ENCODE data around the gene ZYG11B.
"Not testable (repeated sequence)": the region's sequence is repeated elsewhere in the genome, so short reads cannot be mapped to it uniquely, and the experiment has no call there.

ZYG11B gene

GRCh38 chr1:52707927-52708655, 18.2 kb upstream of the ZYG11B start:
- DNase-seq, result no peak

GRCh38 chr1:52709016-52709415, 17.2 kb upstream of the ZYG11B start:
- DNase-seq, result no peak

GRCh38 chr1:52713590-52713989, 12.7 kb upstream of the ZYG11B start:
- no peak for DNase-seq

- DNase-seq, result not testable (repeated sequence)
Measured at GRCh38 chr1:52715296-52715695, 11.0 kb upstream of the ZYG11B start.

GRCh38 chr1:52723260-52723659, 3.0 kb upstream of the ZYG11B start:
- DNase-seq, result no peak

GRCh38 chr1:52725903-52726264, 369 bp upstream of the ZYG11B start:
- no peak for DNase-seq

GRCh38 chr1:52727114-52727586, 897 bp downstream of the ZYG11B start:
- peak; percentile 52 for DNase-seq

- DNase-seq, result no peak
Measured at GRCh38 chr1:52727956-52728656, 1.9 kb downstream of the ZYG11B start.

- no peak for DNase-seq
Measured at GRCh38 chr1:52733368-52733767, 7.1 kb downstream of the ZYG11B start.

GRCh38 chr1:52735371-52735770, 9.1 kb downstream of the ZYG11B start:
- DNase-seq, result not testable (repeated sequence)

GRCh38 chr1:52738148-52738547, 11.9 kb downstream of the ZYG11B start:
- DNase-seq, result no peak

GRCh38 chr1:52738893-52739292, 12.6 kb downstream of the ZYG11B start:
- no peak for DNase-seq

GRCh38 chr1:52739699-52740467, 13.6 kb downstream of the ZYG11B start:
- no peak for DNase-seq

GRCh38 chr1:52741259-52741658, 15.0 kb downstream of the ZYG11B start:
- DNase-seq, result no peak

GRCh38 chr1:52746189-52746588, 19.9 kb downstream of the ZYG11B start:
- DNase-seq, result no peak

GRCh38 chr1:52747450-52747849, 21.2 kb downstream of the ZYG11B start:
- no peak for DNase-seq

GRCh38 chr1:52748119-52748518, 21.9 kb downstream of the ZYG11B start:
- no peak for DNase-seq

- DNase-seq, result not testable (repeated sequence)
Measured at GRCh38 chr1:52749496-52749895, 23.2 kb downstream of the ZYG11B start.

GRCh38 chr1:52750139-52750538, 23.9 kb downstream of the ZYG11B start:
- DNase-seq, result not testable (repeated sequence)

GRCh38 chr1:52751589-52752483, 25.6 kb downstream of the ZYG11B start:
- no peak for DNase-seq

GRCh38 chr1:52752484-52752826, 26.2 kb downstream of the ZYG11B start:
- no peak for DNase-seq

- no peak for DNase-seq
Measured at GRCh38 chr1:52753169-52753568, 26.9 kb downstream of the ZYG11B start.

- no peak for DNase-seq
Measured at GRCh38 chr1:52756020-52756419, 29.8 kb downstream of the ZYG11B start.

Measured in right forelimb (tissue), 1 donor.